GM23338 (cell line): ENCODE measurements around the gene GRID2.

ENCODE experiments used
- CTCF ChIP-seq, 2 experiments: fragments of 200-600 bp in 1 of 2; sonication (generic) in 1 of 2; conservative IDR thresholded peaks; 2 replicates each; pipeline versions ENCODE4 v1.5.1 to v1.6.1; 2016 to 2017; ENCODE audit warnings: antibody characterized with exemption in 2 of 2, low read depth in 2 of 2, mild to moderate bottlenecking in 2 of 2, moderate library complexity in 1 of 2
- EZH2 ChIP-seq: fragments of 200-600 bp; sonication (generic); IDR thresholded peaks from one replicate; pipeline ENCODE4 v1.8.0; 2017; ENCODE audit warnings: antibody characterized with exemption, mild to moderate bottlenecking, low read depth; ENCODE audit not compliant: unreplicated experiment
- POLR2AphosphoS5 ChIP-seq: IDR thresholded peaks from 2 replicates; pipeline ENCODE4 v1.6.1; 2016; ENCODE audit warnings: antibody characterized with exemption, low read depth
- ZNF331 ChIP-seq: fragments of 250-450 bp; sonication (Bioruptor Pico); IDR thresholded peaks from 2 replicates; pipeline ENCODE4 v1.5.0; 2020; ENCODE audit warnings: low read depth, mild to moderate bottlenecking, moderate library complexity

GRCh38 chr4:93772858-93773257 is 1469.1 kb downstream of the GRID2 start:
- TF ChIP-seq CTCF (conservative IDR thresholded peaks at IDR 0.05; ENCODE audit: low read depth in 2 of 2), result no peak
- TF ChIP-seq POLR2AphosphoS5, result no peak
- TF ChIP-seq ZNF331 (CRISPR knock-in tag), result no peak
- TF ChIP-seq EZH2, result no peak
